ENCODE data around the gene AUTS2. TPM values are rescaled to one million over a fixed set of nuclear protein-coding genes. Genes with fewer than 3 reads are reported as not detected.

AUTS2 gene
- total and polyA plus RNA-seq, 2 of the 8 experiments (the other 6 are each of a cell fraction or from before 2014, with no cell fraction given) = 25.9 to 101 TPM

- Histone ChIP-seq H3K9ac (replicated peaks in 1 of 4; ENCODE audit: extremely low read depth in 1 of 4, low read depth in 3 of 4, low read length in 3 of 4) (no peak overlapping the region), H2BK5ac (ENCODE audit: low read depth, low read length) (no peak overlapping the region), H2AK5ac (ENCODE audit: low read depth, low read length) (no peak overlapping the region), H2AFZ (ENCODE audit: low read length) (no peak overlapping the region), H3K79me1 (ENCODE audit: low read depth, low read length) (no peaks in the 10 kb centered on the region), H3K27ac (ENCODE audit: low read depth, low read length) (no peak overlapping the region), H3K4me1 (replicated peaks in 1 of 4; ENCODE audit: control insufficient read depth in 3 of 4, insufficient read depth in 4 of 4, low read length in 3 of 4) (peaks cover 0 to 17% (median under 1%) of the 10 kb centered on the region in 4 experiments; a peak in 3 of 7 replicates), H3K36me3 (ENCODE audit: control insufficient read depth in 2 of 4, insufficient read depth in 4 of 4, low read length in 3 of 4) (no peaks in the 10 kb centered on the region), H2BK120ac (replicated peaks; ENCODE audit: low read depth, low read length) (no peak overlapping the region), H2BK20ac (ENCODE audit: low read length) (no peak overlapping the region), H3K23ac (ENCODE audit: insufficient read length) (no peak overlapping the region), H3K14ac (ENCODE audit: insufficient read length) (no peak overlapping the region), H3K18ac (ENCODE audit: extremely low read depth, low read length) (no peak overlapping the region), H2BK15ac (ENCODE audit: low read length) (no peak overlapping the region), H4K91ac (replicated peaks; ENCODE audit: insufficient read length, low read length) (no peak overlapping the region), H4K20me1 (replicated peaks in 1 of 2; ENCODE audit: control insufficient read depth in 1 of 2, insufficient read depth in 2 of 2, low read length in 2 of 2) (no peaks in the 10 kb centered on the region), H3K4me3 (ENCODE audit: extremely low read depth in 1 of 4, insufficient read depth in 2 of 4, low read depth in 3 of 4, low read length in 4 of 4) (no peak overlapping the region), H4K5ac (ENCODE audit: insufficient read length, low read depth, low read length) (no peak overlapping the region), H3K79me2 (ENCODE audit: control insufficient read depth in 1 of 2, insufficient read depth in 2 of 2, low read length in 2 of 2) (no peaks in the 10 kb centered on the region), H3K23me2 (ENCODE audit: low read depth, low read length) (no peaks in the 10 kb centered on the region; the same call in 1 of the 2 replicates), H3K4ac (replicated peaks; ENCODE audit: insufficient read length, low read depth, low read length) (no peak overlapping the region), H3K56ac (replicated peaks; ENCODE audit: insufficient read length, low read depth, low read length) (no peak overlapping the region), H2BK12ac (ENCODE audit: low read depth, low read length) (no peak overlapping the region; the same call in 1 of the 2 replicates), H3K9me3 (ENCODE audit: insufficient read depth in 2 of 2, low read depth in 1 of 2, low read length in 1 of 2) (no peaks in the 10 kb centered on the region), H3K27me3 (replicated peaks in 1 of 4; ENCODE audit: control insufficient read depth in 3 of 4, extremely low read depth in 1 of 4, insufficient read depth in 3 of 4, low read length in 3 of 4) (no peaks in the 10 kb centered on the region), H4K8ac (ENCODE audit: extremely low read depth, insufficient read depth, low read length) (no peak overlapping the region), H3K4me2 (ENCODE audit: insufficient read depth in 1 of 2, low read depth in 2 of 2, low read length in 2 of 2) (no peak overlapping the region)
- TF ChIP-seq CHD2 (IDR thresholded peaks at IDR 0.05; ENCODE audit: low read length) (no peak), TAF1 (IDR thresholded peaks at IDR 0.05; ENCODE audit: low read depth, low read length) (no peak), EZH2 (IDR thresholded peaks at IDR 0.05; ENCODE audit: low read depth, low read length, severe bottlenecking) (no peak)
- FAIRE-seq (no peak), DNase-seq (ENCODE audit: low read depth in 1 of 2, low spot score in 2 of 2) (no peak)
- CTCF ChIA-PET (ENCODE audit: partially characterized antibody) = no interaction called here
- 84% methylated on average over 1 of the region's 1 CpG; no CpG with 5 or more reads in 1 of the 2 experiments for WGBS, 2 experiments (ENCODE audit: extremely low coverage in 1 of 2, insufficient coverage in 1 of 2, insufficient read length in 1 of 2, insufficient replicate concordance in 2 of 2, low coverage in 1 of 2, low lambda C conversion rate in 2 of 2, missing lambda C conversion rate in 1 of 2)
- POLR2A ChIA-PET (ENCODE audit: partially characterized antibody) = no interaction called here
Measured at GRCh38 chr7:70270149-70270548, 671.9 kb downstream of the AUTS2 start.
